GM18508 (cell line): ENCODE data around the gene KLHL1.

Source experiments
- ATAC-seq: cut with Tn5 transposase; IDR thresholded peaks from one replicate; pipeline ENCODE4 v1.9.1; 2021; ENCODE audit warnings: moderate number of reproducible peaks; ENCODE audit not compliant: insufficient read depth, unreplicated experiment

The KLHL1 gene

GRCh38 chr13:69720278-69720983 lies 387.8 kb downstream of the KLHL1 start:
- ATAC-seq = no peak

DNA sequence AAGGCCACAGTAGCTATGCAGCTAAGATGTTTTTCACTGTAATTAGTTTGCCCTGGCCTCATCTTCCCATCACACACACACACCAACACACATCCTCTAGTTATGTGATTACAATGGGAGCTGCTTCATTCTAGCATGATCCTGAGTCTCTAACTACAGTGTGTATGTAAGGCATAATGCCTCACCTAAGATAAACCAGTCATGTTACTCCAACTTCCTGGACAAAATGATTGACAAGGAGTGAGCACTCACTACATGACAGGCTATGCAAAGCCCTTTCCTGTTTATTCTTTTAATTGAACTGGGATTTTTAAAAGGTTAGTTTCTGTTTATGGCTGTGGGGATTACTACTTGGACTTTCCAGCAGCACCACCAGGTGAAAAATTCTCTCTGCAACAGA lies 401.4 kb downstream of the KLHL1 start:
- ATAC-seq = no peak

DNA sequence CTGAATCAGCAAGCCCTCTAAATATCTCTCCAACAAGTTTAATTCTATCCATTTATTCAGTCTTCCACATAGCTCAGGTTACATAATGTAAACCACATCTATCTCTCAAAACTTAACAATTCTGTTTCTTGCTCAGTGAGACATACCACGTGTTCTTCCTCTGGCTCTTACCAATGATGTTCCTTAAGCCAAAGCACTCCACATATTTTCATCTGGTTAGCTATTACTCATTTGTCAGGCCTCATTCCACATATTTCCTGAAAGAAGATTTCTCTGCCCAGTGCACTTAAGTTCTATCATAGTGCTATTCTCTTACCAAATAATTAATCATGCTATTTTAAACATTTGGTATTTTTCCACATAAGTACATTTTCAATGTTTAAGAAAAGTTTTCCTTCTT lies 403.9 kb downstream of the KLHL1 start:
- no peak for ATAC-seq

- ATAC-seq = no peak
These were observed 417.3 kb downstream of the KLHL1 start for GRCh38 chr13:69690999-69691398.

DNA sequence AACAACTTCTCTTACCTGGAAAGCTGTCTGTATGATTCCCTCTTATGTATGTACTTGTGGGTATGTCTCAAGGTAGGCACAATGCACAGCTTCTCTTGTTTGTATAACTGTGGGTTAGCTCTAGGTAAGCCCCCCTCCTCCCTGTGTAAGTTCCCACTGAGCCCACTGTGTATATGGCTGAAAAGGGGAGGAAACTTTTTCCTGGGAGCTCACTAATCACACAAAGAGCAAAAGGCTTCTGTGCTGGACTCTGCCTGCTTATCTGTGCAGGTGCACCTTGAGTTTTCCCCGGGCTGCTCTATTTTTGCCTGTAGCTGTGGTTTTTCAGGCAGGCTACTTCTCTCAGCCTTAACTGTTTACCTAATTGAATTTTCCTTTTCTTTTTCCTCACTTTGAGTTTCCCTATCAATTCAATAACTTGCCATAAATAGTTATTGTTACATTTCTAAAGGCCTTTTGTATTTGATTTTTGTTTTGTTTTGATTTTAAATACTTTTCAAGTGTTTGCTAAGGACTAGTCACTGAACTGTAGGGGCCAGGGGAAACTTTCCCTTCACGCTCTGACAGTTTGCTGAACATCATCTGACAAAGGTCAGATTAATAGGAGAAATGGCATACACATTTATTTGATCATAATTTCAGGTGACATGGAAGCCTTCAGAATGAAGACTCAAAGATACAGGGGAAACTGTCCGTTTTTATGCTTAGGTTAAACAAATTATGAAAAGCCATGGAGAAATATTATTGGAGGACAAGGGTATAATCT lies 424.1 kb downstream of the KLHL1 start:
- no peak for ATAC-seq

GRCh38 chr13:69681722-69682121 lies 426.5 kb downstream of the KLHL1 start:
- no peak for ATAC-seq

- no peak for ATAC-seq
These were observed 430.9 kb downstream of the KLHL1 start for GRCh38 chr13:69677343-69677742.

DNA sequence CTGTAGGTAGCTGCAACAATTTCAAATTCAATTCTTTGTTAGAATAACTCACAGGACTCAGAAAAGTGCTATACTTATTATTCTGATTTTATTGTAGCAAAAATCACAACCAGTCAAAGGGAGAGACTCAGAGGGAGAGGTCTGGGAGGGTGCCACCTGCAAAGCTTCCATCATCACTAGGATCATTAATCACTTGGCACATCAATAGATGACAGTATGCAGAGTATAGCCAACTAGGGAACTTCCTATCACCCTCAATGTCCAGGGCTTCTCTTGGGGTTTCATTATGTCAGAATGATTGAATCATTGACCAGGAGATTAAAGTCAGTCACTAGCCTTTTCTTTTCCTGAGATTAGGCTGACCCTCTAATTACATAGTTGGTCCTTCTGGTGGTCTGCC lies 432.0 kb downstream of the KLHL1 start:
- ATAC-seq = no peak

GRCh38 chr13:69660155-69660554 lies 448.1 kb downstream of the KLHL1 start:
- no peak for ATAC-seq

DNA sequence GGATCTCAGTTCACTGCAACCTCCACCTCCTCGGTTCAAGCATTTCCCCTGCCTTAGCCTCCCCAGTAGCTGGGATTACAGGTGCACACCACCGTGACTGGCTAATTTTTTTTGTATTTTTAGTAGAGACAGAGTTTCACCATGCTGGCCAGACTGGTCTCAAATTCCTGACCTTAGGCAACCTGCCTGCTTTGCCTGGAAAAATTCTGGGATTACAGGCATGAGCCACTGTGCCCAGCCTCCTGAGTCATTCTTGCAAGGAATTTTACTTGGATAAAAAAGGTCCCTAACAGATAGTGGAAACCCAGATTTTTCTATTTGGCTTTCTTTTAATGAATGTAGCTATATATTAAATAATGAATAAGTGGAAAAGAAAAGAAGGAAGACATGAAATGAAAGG lies 450.6 kb downstream of the KLHL1 start:
- no peak for ATAC-seq

DNA sequence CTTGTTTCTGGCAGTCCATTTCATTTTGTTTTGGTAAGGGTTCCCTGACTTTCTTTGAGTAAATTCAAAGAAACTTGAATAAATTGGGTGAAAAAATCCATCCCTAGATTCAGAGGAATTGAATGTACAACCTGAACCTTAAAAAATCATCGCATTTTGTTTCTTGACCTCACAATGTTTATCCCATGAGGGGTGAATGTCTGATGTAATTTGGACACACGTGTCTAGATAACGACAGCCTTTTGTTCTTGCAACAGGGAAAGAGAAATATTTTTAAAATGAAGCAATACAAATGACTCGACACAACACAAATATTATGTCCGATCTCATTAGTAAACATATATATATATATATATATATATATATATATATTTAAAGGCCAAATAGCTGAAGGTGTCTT lies 453.9 kb downstream of the KLHL1 start:
- no peak for ATAC-seq
